Caco-2 (cell line): Measurements from ENCODE around the gene PRKAR1B. TPM values are rescaled to one million over a fixed set of nuclear protein-coding genes. Genes with fewer than 3 reads are reported as not detected.

Experiments
- BruUV-seq: library from RNA; stranded (reverse); fragments of 400-500 nt; replicated peaks from 2 replicates; lab custom pipeline; 2021; lab: Mats Ljungman, UMichigan
- CTCF ChIA-PET: fragments of 300-600 bp; sonication (Branson Sonifier 250); formaldehyde crosslinking; loops from one replicate; lab custom pipeline; 2022; ENCODE audit warnings: antibody characterized with exemption; lab: Charles Lee
- POLR2A ChIA-PET: fragments of 300-600 bp; sonication (Branson Sonifier 250); formaldehyde crosslinking; loops from one replicate; lab custom pipeline; 2022; ENCODE audit warnings: antibody characterized with exemption; lab: Charles Lee
- DNase-seq, 2 experiments: peaks; one replicate each; pipeline versions ENCODE4 v3.0.0 to v3.0.0-alpha.2; 2020 to 2022
- H3K27me3 ChIP-seq: replicated peaks from 2 replicates; pipeline ENCODE4 v1.6.0; 2011; ENCODE audit warnings: low read length; ENCODE audit not compliant: control insufficient read depth, insufficient read depth
- H3K36me3 ChIP-seq: 2 replicates; pipeline ENCODE4 v1.5.1; 2011; ENCODE audit warnings: low read length; ENCODE audit not compliant: control insufficient read depth, insufficient read depth
- H3K4me1 ChIP-seq: fragments of 250-450 bp; sonication (Bioruptor Pico); 2 replicates; pipeline ENCODE4 v1.5.1; 2020; ENCODE audit warnings: mild to moderate bottlenecking
- H3K4me3 ChIP-seq: 2 replicates; pipeline ENCODE4 v1.5.1; 2011; ENCODE audit warnings: low read depth, mild to moderate bottlenecking, control low read depth, low read length
- H3K9me3 ChIP-seq: fragments of 250-450 bp; sonication (Bioruptor Pico); 2 replicates; pipeline ENCODE4 v1.5.1; 2020; ENCODE audit warnings: mild to moderate bottlenecking, moderate library complexity
- H3K27ac Mint-ChIP-seq: one replicate; pipeline ENCODE4 v1.8.0; 2022; ENCODE audit warnings: mixed read lengths; ENCODE audit not compliant: unreplicated experiment
- H3K27me3 Mint-ChIP-seq: one replicate; pipeline ENCODE4 v1.8.0; 2022; ENCODE audit warnings: mixed read lengths; ENCODE audit not compliant: insufficient read depth, unreplicated experiment
- H3K36me3 Mint-ChIP-seq: one replicate; pipeline ENCODE4 v1.8.0; 2022; ENCODE audit warnings: mild to moderate bottlenecking, mixed read lengths; ENCODE audit not compliant: insufficient read depth, unreplicated experiment
- H3K4me1 Mint-ChIP-seq: one replicate; pipeline ENCODE4 v1.8.0; 2022; ENCODE audit warnings: low read depth, mixed read lengths; ENCODE audit not compliant: unreplicated experiment
- H3K4me3 Mint-ChIP-seq: one replicate; pipeline ENCODE4 v1.8.0; 2022; ENCODE audit warnings: mild to moderate bottlenecking, moderate library complexity, mixed read lengths; ENCODE audit not compliant: unreplicated experiment
- H3K9me3 Mint-ChIP-seq: one replicate; pipeline ENCODE4 v1.8.0; 2022; ENCODE audit warnings: mixed read lengths; ENCODE audit not compliant: unreplicated experiment
- CTCF ChIP-seq, 2 experiments: fragments of 200-600 bp in 1 of 2; IDR thresholded peaks; 1 replicate in 1 of 2; 2 replicates in 1 of 2; pipeline versions ENCODE4 v1.5.1 to v1.8.0; 2011 to 2022; ENCODE audit warnings: antibody characterized with exemption in 1 of 2, control low read depth in 1 of 2, inconsistent platforms in 1 of 2, low read depth in 1 of 2, low read length in 1 of 2, mild to moderate bottlenecking in 1 of 2, moderate library complexity in 1 of 2; ENCODE audit not compliant: insufficient read depth in 1 of 2, severe bottlenecking in 1 of 2, unreplicated experiment in 1 of 2
- intact Hi-C: fragments of 100-400 bp; cut with micrococcal nuclease; formaldehyde crosslinking; loops from one replicate; pipeline ENCODE4 v1.10.0; 2022; ENCODE audit not compliant: unreplicated experiment
- total RNA-seq: library from RNA; stranded (reverse); gene quantifications from 2 replicates; pipeline ENCODE4 v1.2.3, GENCODE V29; 2022

PRKAR1B gene
- total RNA-seq, 1 experiment from 2014 or later = 56.6 TPM

DNA sequence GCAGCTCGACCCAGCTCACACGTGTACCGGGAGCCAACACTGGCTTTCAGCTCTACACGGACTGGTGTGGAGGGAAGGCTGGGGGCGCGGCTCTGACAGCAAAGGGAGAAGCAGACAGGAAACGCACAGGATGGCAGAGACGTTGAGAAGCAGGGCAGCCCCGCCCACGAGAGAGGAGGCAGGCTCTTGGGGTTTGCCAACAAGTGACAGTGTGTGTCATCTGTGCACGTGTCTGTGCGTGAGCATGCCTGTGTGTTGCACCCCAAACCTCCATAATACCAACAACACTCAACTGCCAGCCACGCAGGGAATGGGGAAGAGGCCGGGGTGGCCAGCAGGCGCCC lies 143.0 kb downstream of the PRKAR1B start:
- peaks cover 49% of the 10 kb centered on the region for H3K36me3 Mint-ChIP-seq
- BruUV-seq = no TSS peak

GRCh38 chr7:583410-584121 lies 143.5 kb downstream of the PRKAR1B start:
- Mint-ChIP-seq H3K27me3 (no peaks in the 10 kb centered on the region), H3K4me1 (no peaks in the 10 kb centered on the region), H3K9me3 (peaks cover 8% of the 10 kb centered on the region), H3K4me3 (no peak overlapping the region), H3K36me3 (peaks cover 49% of the 10 kb centered on the region), H3K27ac (peak overlapping the region; percentile 15)
- Histone ChIP-seq H3K36me3 (peaks cover 3% of the 10 kb centered on the region), H3K27me3 (no peaks in the 10 kb centered on the region), H3K4me3 (no peak overlapping the region), H3K4me1 (peaks cover 12% of the 10 kb centered on the region), H3K9me3 (no peaks in the 10 kb centered on the region)
- intact Hi-C loops = no loop called here
- TF ChIP-seq CTCF (IDR thresholded peaks at IDR 0.05; ENCODE audit: insufficient read depth in 1 of 2, low read depth in 1 of 2, low read length in 1 of 2, severe bottlenecking in 1 of 2, unreplicated experiment in 1 of 2) = no peak
- ChIA-PET CTCF (no interaction called here), POLR2A (no interaction called here)
- DNase-seq = no peak
- BruUV-seq = no TSS peak

More for the DNA sequence above, 143.0 kb downstream of the PRKAR1B start:
- CTCF ChIA-PET = no interaction called here
- intact Hi-C loops = no loop called here
- no peak for DNase-seq
- H3K4me3 ChIP-seq = no peak overlapping the region
- peaks cover 12% of the 10 kb centered on the region for H3K4me1 ChIP-seq
- H3K4me3 Mint-ChIP-seq = no peak overlapping the region
- peak overlapping the region; percentile 15 for H3K27ac Mint-ChIP-seq
- no peaks in the 10 kb centered on the region for H3K27me3 ChIP-seq
- POLR2A ChIA-PET = no interaction called here
- H3K9me3 ChIP-seq = no peaks in the 10 kb centered on the region
- no peaks in the 10 kb centered on the region for H3K4me1 Mint-ChIP-seq
- peaks cover 3% of the 10 kb centered on the region for H3K36me3 ChIP-seq
- H3K9me3 Mint-ChIP-seq = peaks cover 14% of the 10 kb centered on the region
- no peaks in the 10 kb centered on the region for H3K27me3 Mint-ChIP-seq
- no peak for TF ChIP-seq CTCF (IDR thresholded peaks at IDR 0.05; ENCODE audit: insufficient read depth in 1 of 2, low read depth in 1 of 2, low read length in 1 of 2, severe bottlenecking in 1 of 2, unreplicated experiment in 1 of 2)

DNA sequence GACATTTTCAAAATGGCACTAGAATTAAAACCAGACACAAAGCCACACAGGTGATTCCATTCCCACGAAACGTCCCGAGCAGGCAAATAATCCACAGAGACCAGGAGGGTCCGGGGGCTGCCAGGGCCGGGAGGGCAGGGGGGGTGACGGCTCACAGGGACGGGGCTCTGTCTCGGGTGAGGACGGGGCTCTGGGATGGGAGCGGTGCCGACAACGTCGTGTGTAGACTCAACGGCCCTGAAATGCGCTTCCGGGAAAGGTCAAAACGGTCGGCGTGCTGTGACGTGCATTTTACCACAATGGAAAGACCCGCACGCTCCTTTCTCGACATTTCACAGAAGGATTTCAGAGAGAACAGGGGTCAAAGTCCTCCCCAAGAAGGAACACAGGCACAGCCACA lies 144.2 kb downstream of the PRKAR1B start:
- no peak overlapping the region for H3K4me3 ChIP-seq
- Mint-ChIP-seq H3K36me3 (peaks cover 46% of the 10 kb centered on the region), H3K27me3 (no peaks in the 10 kb centered on the region), H3K4me1 (no peaks in the 10 kb centered on the region), H3K9me3 (peaks cover 2% of the 10 kb centered on the region), H3K4me3 (no peak overlapping the region), H3K27ac (no peak overlapping the region)
- no TSS peak for BruUV-seq
- H3K36me3 ChIP-seq = peaks cover 3% of the 10 kb centered on the region
- intact Hi-C loops = no loop called here
- H3K27me3 ChIP-seq = no peaks in the 10 kb centered on the region
- no peaks in the 10 kb centered on the region for H3K9me3 ChIP-seq
- ChIA-PET CTCF (no interaction called here), POLR2A (no interaction called here)
- TF ChIP-seq CTCF (IDR thresholded peaks at IDR 0.05; ENCODE audit: insufficient read depth in 1 of 2, low read depth in 1 of 2, low read length in 1 of 2, severe bottlenecking in 1 of 2, unreplicated experiment in 1 of 2) = no peak
- DNase-seq = no peak
- peaks cover 9% of the 10 kb centered on the region for H3K4me1 ChIP-seq
